ENCODE results near the gene HYDIN.
"Not testable (repeated sequence)": the region's sequence is repeated elsewhere in the genome, so short reads cannot be mapped to it uniquely, and the experiment has no call there.

DNA sequence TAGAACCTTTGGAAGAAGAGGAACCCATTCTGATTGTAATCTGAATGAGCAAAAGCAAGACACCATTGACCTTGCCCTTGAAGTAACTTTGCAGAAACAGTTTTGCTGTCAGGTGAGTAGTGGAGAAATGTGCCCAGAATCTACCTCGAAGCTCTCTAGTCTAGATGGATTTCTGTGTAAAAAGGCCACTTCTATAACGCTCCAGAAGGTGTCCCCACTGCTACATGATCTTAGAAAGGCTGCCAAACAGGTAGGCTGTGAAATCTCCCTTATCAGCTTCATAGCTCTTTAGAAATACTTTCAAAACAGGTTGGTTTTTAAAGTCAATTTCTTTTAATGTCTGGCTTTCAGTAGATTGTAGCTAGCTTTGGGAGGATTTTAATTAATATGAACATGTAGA lies 230.8 kb downstream of the HYDIN start:
- TF ChIP-seq, protein P1, sequence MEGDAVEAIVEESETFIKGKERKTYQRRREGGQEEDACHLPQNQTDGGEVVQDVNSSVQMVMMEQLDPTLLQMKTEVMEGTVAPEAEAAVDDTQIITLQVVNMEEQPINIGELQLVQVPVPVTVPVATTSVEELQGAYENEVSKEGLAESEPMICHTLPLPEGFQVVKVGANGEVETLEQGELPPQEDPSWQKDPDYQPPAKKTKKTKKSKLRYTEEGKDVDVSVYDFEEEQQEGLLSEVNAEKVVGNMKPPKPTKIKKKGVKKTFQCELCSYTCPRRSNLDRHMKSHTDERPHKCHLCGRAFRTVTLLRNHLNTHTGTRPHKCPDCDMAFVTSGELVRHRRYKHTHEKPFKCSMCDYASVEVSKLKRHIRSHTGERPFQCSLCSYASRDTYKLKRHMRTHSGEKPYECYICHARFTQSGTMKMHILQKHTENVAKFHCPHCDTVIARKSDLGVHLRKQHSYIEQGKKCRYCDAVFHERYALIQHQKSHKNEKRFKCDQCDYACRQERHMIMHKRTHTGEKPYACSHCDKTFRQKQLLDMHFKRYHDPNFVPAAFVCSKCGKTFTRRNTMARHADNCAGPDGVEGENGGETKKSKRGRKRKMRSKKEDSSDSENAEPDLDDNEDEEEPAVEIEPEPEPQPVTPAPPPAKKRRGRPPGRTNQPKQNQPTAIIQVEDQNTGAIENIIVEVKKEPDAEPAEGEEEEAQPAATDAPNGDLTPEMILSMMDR (IDR thresholded peaks at IDR 0.05), result not testable (repeated sequence)
- TF ChIP-seq POLR2A (IDR thresholded peaks at IDR 0.05), result not testable (repeated sequence)

Measured in adrenal gland (tissue), 5 donors.